ENCODE measurements around the gene KIF13A. TPM values are rescaled to one million over a fixed set of nuclear protein-coding genes. Genes with fewer than 3 reads are reported as not detected.
"Not testable (repeated sequence)": the region's sequence is repeated elsewhere in the genome, so short reads cannot be mapped to it uniquely, and the experiment has no call there.

The KIF13A gene
- total RNA-seq, 1 experiment from 2014 or later, result 19.7 TPM

DNA sequence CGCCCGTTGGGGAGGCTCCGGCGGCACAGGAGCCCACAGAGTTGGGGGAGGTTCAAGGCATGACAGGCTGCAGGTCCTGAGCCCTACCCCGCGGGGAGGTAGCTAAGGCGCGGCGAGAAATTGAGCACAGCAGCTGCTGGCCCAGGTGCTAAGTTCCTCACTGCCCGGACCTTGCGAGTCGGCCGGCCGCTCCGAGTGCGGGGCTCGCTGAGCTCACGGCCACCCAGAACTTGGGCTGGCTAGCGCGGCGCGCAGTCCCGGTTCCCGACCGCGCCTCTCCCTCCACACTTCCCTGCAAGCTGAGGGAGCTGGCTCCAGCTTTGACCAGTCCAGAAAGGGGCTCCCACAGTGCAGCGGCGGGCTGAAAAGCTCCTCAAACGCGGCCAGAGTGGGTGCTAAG, 23.9 kb upstream of the KIF13A start:
- H3K4me1 ChIP-seq (ENCODE audit: insufficient read depth, low read length, poor library complexity, severe bottlenecking), result no peaks in the 10 kb centered on the region
- no peaks in the 10 kb centered on the region for H3K36me3 ChIP-seq (ENCODE audit: insufficient read depth, low read length, poor library complexity, severe bottlenecking)
- DNase-seq (ENCODE audit: low spot score), result no peak
- no peak overlapping the region for H3K27ac ChIP-seq (ENCODE audit: low read depth, low read length, poor library complexity, severe bottlenecking)
- H3K4me3 ChIP-seq (ENCODE audit: low read depth, low read length, poor library complexity, severe bottlenecking), result no peak overlapping the region
- intact Hi-C loops (cut with micrococcal nuclease; ENCODE audit: unreplicated experiment), result no loop called here
- TF ChIP-seq EZH2 (IDR thresholded peaks at IDR 0.05; ENCODE audit: borderline replicate concordance, low read depth, low read length, poor library complexity, severe bottlenecking), result no peak
- TF ChIP-seq, protein P1, sequence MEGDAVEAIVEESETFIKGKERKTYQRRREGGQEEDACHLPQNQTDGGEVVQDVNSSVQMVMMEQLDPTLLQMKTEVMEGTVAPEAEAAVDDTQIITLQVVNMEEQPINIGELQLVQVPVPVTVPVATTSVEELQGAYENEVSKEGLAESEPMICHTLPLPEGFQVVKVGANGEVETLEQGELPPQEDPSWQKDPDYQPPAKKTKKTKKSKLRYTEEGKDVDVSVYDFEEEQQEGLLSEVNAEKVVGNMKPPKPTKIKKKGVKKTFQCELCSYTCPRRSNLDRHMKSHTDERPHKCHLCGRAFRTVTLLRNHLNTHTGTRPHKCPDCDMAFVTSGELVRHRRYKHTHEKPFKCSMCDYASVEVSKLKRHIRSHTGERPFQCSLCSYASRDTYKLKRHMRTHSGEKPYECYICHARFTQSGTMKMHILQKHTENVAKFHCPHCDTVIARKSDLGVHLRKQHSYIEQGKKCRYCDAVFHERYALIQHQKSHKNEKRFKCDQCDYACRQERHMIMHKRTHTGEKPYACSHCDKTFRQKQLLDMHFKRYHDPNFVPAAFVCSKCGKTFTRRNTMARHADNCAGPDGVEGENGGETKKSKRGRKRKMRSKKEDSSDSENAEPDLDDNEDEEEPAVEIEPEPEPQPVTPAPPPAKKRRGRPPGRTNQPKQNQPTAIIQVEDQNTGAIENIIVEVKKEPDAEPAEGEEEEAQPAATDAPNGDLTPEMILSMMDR (conservative IDR thresholded peaks at IDR 0.05; ENCODE audit: low read depth, low read length), result no peak
- H3K27me3 ChIP-seq (replicated peaks; ENCODE audit: insufficient read depth, low read depth, low read length, poor library complexity), result no peaks in the 10 kb centered on the region
- CTCF ChIA-PET, result no interaction called here
- BruUV-seq (replicated peaks), result no TSS peak
- POLR2A ChIA-PET (ENCODE audit: low non-redundant PET), result no interaction called here
- H3K9me3 ChIP-seq (ENCODE audit: low read depth, low read length, poor library complexity, severe bottlenecking), result no peaks in the 10 kb centered on the region

DNA sequence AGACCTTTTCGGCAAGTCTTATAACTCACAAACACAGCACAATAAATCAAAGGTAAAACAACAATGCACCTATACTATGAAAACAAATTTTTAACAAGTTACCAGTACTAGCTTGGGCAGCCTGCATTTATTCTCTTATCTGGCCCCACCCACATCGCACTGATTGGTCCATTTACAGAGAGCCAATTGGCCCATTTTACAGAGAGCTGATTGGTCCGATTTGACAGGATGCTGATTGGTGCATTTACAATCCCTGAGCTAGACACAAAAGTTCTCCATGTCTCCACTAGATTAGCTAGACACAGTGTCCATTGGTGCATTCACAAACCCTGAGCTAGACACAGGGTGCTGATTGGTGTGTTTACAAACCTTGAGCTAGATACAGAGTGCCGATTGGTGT, 23.1 kb upstream of the KIF13A start:
- BruUV-seq (replicated peaks); POLR2A ChIA-PET (ENCODE audit: low non-redundant PET); H3K36me3 ChIP-seq (ENCODE audit: insufficient read depth, low read length, poor library complexity, severe bottlenecking); CTCF ChIA-PET; H3K27me3 ChIP-seq (replicated peaks; ENCODE audit: insufficient read depth, low read depth, low read length, poor library complexity); H3K4me1 ChIP-seq (ENCODE audit: insufficient read depth, low read length, poor library complexity, severe bottlenecking); H3K9me3 ChIP-seq (ENCODE audit: low read depth, low read length, poor library complexity, severe bottlenecking); H3K27ac ChIP-seq (ENCODE audit: low read depth, low read length, poor library complexity, severe bottlenecking); H3K4me3 ChIP-seq (ENCODE audit: low read depth, low read length, poor library complexity, severe bottlenecking); intact Hi-C loops (cut with micrococcal nuclease; ENCODE audit: unreplicated experiment); DNase-seq (ENCODE audit: low spot score): not testable (repeated sequence)

GRCh38 chr6:18004256-18004985, 17.0 kb upstream of the KIF13A start:
- Histone ChIP-seq H3K27ac (ENCODE audit: low read depth, low read length, poor library complexity, severe bottlenecking) (no peak overlapping the region), H3K4me1 (ENCODE audit: insufficient read depth, low read length, poor library complexity, severe bottlenecking) (no peaks in the 10 kb centered on the region), H3K36me3 (ENCODE audit: insufficient read depth, low read length, poor library complexity, severe bottlenecking) (no peaks in the 10 kb centered on the region), H3K9me3 (ENCODE audit: low read depth, low read length, poor library complexity, severe bottlenecking) (no peaks in the 10 kb centered on the region), H3K4me3 (ENCODE audit: low read depth, low read length, poor library complexity, severe bottlenecking) (no peak overlapping the region), H3K27me3 (replicated peaks; ENCODE audit: insufficient read depth, low read depth, low read length, poor library complexity) (no peaks in the 10 kb centered on the region)
- no TSS peak for BruUV-seq (replicated peaks)
- DNase-seq (ENCODE audit: low spot score), result no peak
- ChIA-PET CTCF (no interaction called here), POLR2A (ENCODE audit: low non-redundant PET) (no interaction called here)
- intact Hi-C loops (cut with micrococcal nuclease; ENCODE audit: unreplicated experiment), result no loop called here
- no peak for TF ChIP-seq EZH2 (IDR thresholded peaks at IDR 0.05; ENCODE audit: borderline replicate concordance, low read depth, low read length, poor library complexity, severe bottlenecking)
- TF ChIP-seq, protein P1 (conservative IDR thresholded peaks at IDR 0.05; ENCODE audit: low read depth, low read length), result no peak

DNA sequence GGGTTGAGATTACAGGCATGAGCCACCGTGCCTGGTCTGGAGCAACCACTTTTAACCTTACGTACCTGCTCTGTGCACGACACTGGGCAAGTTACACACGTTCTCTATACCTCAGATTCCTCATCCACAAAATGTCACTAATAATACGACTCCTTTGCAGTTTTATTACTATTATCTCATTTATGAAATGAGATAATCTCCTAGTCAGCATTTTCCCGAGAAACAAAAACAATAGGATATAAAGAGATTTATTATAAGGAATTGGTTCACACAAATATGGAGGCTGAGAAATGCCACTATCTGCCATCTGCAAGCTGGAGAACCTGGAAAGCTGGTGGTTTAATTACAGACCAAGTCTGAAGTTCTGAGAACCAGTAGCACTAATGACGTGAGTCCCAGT, 12.0 kb upstream of the KIF13A start:
- no peaks in the 10 kb centered on the region for H3K4me1 ChIP-seq (ENCODE audit: insufficient read depth, low read length, poor library complexity, severe bottlenecking)
- H3K9me3 ChIP-seq (ENCODE audit: low read depth, low read length, poor library complexity, severe bottlenecking), result no peaks in the 10 kb centered on the region
- H3K27me3 ChIP-seq (replicated peaks; ENCODE audit: insufficient read depth, low read depth, low read length, poor library complexity), result no peaks in the 10 kb centered on the region
- no peak overlapping the region for H3K27ac ChIP-seq (ENCODE audit: low read depth, low read length, poor library complexity, severe bottlenecking)
- H3K4me3 ChIP-seq (ENCODE audit: low read depth, low read length, poor library complexity, severe bottlenecking), result no peak overlapping the region
- POLR2A ChIA-PET (ENCODE audit: low non-redundant PET), result no interaction called here
- CTCF ChIA-PET, result no interaction called here
- H3K36me3 ChIP-seq (ENCODE audit: insufficient read depth, low read length, poor library complexity, severe bottlenecking), result no peaks in the 10 kb centered on the region
- DNase-seq (ENCODE audit: low spot score), result no peak
- intact Hi-C loops (cut with micrococcal nuclease; ENCODE audit: unreplicated experiment), result no loop called here
- BruUV-seq (replicated peaks), result no TSS peak
- TF ChIP-seq, protein P1 (conservative IDR thresholded peaks at IDR 0.05; ENCODE audit: low read depth, low read length), result no peak
- TF ChIP-seq EZH2 (IDR thresholded peaks at IDR 0.05; ENCODE audit: borderline replicate concordance, low read depth, low read length, poor library complexity, severe bottlenecking), result no peak

Data from A673 (cell line).